ENCODE data around the gene RNF13. TPM values are rescaled to one million over a fixed set of nuclear protein-coding genes. Genes with fewer than 3 reads are reported as not detected.
A peak's percentile ranks its signal among the peaks of the same experiment; 100 is the strongest.
"Not testable (repeated sequence)": the region's sequence is repeated elsewhere in the genome, so short reads cannot be mapped to it uniquely, and the experiment has no call there.

Gene RNF13
- total RNA-seq, 3 donors from 2014 or later: 29.4 to 31.9 (median 30.7) TPM

DNA sequence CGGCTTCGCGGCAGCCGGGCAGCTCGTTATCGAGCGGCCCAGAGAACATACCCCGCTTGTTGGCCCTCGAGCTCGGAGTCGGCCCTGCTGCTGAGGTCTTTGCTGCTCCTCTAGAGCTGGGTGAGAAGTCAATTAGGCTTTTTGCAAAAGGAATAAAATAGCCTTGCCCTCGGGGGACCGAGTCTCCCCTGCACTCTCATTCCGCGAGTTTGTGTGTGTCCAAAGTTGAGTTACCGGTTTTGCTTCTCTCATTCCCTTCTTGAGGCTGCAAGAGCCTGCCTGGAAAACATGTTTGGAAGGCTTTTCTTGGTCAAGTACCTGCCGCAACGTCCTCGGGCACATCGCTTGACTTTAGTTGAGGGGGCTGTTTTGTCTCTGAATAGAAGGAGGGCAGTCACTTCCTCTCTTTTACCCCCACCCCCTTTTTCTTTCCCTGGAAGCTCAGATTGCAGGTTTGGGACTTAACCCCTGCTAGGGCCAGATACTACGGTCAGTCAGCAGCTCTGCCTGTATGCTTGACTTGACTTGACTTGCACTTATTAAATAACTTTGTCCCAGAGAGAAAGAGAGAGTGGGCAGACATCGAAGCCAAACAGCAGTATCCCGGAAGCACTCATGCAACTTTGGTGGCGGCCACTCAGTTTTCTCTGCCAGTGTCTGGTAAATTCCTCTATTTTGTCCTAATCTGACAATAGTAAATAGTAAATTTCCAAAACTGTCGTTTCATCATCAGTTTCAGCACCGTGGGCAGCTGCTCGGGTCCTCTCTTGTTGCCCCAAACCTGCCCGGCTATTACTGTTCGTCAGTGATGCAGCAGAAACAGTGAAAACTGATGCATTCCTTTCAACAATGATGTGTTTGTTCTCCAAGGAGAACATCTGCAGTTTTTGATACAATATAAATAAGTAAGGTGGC is 609 bp downstream of the RNF13 start:
- H3K9me3 Mint-ChIP-seq: no peaks in the 10 kb centered on the region
- peaks cover 47% of the 10 kb centered on the region for H3K4me1 Mint-ChIP-seq (ENCODE audit: low read depth)
- H3K36me3 Mint-ChIP-seq (ENCODE audit: insufficient read depth): peaks cover 3% of the 10 kb centered on the region
- ATAC-seq (peak in 1 of 2 donors; percentile 15), DNase-seq (no peak)
- H3K4me3 Mint-ChIP-seq: peak overlapping the region; percentile 98
- H3K27me3 Mint-ChIP-seq (ENCODE audit: low read depth): no peaks in the 10 kb centered on the region

- H3K4me3 Mint-ChIP-seq: peak overlapping the region; percentile 98
- DNase-seq (no peak), ATAC-seq (no peak)
- peaks cover 60% of the 10 kb centered on the region for H3K4me1 Mint-ChIP-seq (ENCODE audit: low read depth)
- no peaks in the 10 kb centered on the region for H3K9me3 Mint-ChIP-seq
- peaks cover 3% of the 10 kb centered on the region for H3K36me3 Mint-ChIP-seq (ENCODE audit: insufficient read depth)
- no peaks in the 10 kb centered on the region for H3K27me3 Mint-ChIP-seq (ENCODE audit: low read depth)
Measured at GRCh38 chr3:149815321-149815720, 2.3 kb downstream of the RNF13 start.

- no peaks in the 10 kb centered on the region for H3K9me3 Mint-ChIP-seq
- H3K4me3 Mint-ChIP-seq: no peak overlapping the region
- no peak for DNase-seq
- H3K4me1 Mint-ChIP-seq (ENCODE audit: low read depth): peaks cover 61% of the 10 kb centered on the region
- peaks cover 3% of the 10 kb centered on the region for H3K36me3 Mint-ChIP-seq (ENCODE audit: insufficient read depth)
- H3K27me3 Mint-ChIP-seq (ENCODE audit: low read depth): no peaks in the 10 kb centered on the region
- no peak for ATAC-seq
Measured at GRCh38 chr3:149815728-149816127, 2.7 kb downstream of the RNF13 start.

DNA sequence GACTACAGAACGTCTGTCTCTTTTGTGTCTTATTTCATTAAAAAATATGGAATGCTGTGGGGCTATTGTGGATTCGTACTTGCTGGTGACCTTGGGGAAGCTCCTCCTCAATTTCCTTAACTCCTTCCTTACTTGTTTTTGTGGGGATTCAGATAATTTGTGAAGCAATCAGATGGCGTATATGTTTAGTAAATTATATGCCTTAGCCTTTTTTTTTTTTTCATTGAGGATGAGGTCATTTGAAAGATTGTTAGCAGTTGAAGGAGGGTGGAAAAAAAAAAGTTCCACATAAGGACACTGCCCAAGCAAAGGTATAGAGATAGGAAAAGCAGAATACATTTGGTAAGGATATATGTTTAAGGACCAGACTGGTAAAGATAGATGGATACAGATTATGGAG is 3.3 kb downstream of the RNF13 start:
- Mint-ChIP-seq H3K4me1 (ENCODE audit: low read depth) (peaks cover 65% of the 10 kb centered on the region), H3K4me3 (no peak overlapping the region)

GRCh38 chr3:149816986-149817385 is 4.0 kb downstream of the RNF13 start:
- no peak for DNase-seq
- no peak for ATAC-seq
- Mint-ChIP-seq H3K27me3 (ENCODE audit: low read depth) (no peaks in the 10 kb centered on the region), H3K9me3 (peaks cover 4% of the 10 kb centered on the region), H3K4me3 (no peak overlapping the region), H3K4me1 (ENCODE audit: low read depth) (peaks cover 71% of the 10 kb centered on the region), H3K36me3 (ENCODE audit: insufficient read depth) (peaks cover 7% of the 10 kb centered on the region)

More for the DNA sequence above, 3.3 kb downstream of the RNF13 start:
- ATAC-seq (no peak), DNase-seq (no peak)
- Mint-ChIP-seq H3K9me3 (peaks cover under 1% of the 10 kb centered on the region), H3K36me3 (ENCODE audit: insufficient read depth) (peaks cover 3% of the 10 kb centered on the region), H3K27me3 (ENCODE audit: low read depth) (no peaks in the 10 kb centered on the region)

DNA sequence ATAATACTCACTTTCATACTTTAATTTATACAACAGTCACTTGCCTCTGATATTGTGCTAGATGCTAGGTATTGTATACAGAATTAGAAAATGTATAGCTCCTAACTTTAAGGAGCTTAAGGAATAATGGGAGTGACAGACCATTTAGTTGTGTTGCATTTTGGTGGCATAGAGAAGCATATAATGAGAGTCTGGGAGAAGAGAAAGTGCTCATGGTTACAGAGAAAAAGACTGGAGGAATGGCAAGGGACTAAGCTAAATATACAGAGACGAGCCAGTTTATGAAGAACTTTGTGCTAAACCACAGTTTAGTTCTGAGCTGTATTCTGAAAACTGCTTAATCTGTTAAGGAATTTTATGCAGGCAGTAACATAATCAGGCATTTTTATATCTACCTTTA is 6.4 kb downstream of the RNF13 start:
- Mint-ChIP-seq H3K9me3 (peaks cover 9% of the 10 kb centered on the region), H3K36me3 (ENCODE audit: insufficient read depth) (peaks cover 12% of the 10 kb centered on the region), H3K4me1 (ENCODE audit: low read depth) (peaks cover 76% of the 10 kb centered on the region), H3K4me3 (no peak overlapping the region), H3K27me3 (ENCODE audit: low read depth) (no peaks in the 10 kb centered on the region)
- DNase-seq (no peak), ATAC-seq (no peak)

DNA sequence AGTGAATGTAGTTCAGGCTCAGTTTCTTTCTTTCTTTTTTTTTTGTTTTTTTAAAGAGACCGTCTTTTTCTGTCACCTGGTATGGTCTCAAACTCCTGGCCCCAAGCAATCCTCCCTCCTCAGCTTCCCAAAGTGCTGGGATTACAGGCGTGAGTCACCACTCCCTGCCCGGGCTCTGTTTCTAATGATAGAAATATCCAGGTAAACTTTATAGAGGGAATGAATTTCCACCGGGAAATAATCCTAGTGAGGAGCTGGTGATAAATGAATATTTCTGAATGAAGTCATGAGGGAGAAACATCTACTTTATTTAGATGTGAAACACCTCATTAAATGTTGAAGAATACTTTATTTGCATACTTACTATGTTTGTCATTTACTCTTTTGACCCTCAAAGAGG is 7.2 kb downstream of the RNF13 start:
- peaks cover 68% of the 10 kb centered on the region for H3K4me1 Mint-ChIP-seq (ENCODE audit: low read depth)
- no peak overlapping the region for H3K4me3 Mint-ChIP-seq
- ATAC-seq (no peak), DNase-seq (no peak)
- H3K36me3 Mint-ChIP-seq (ENCODE audit: insufficient read depth): peaks cover 12% of the 10 kb centered on the region
- H3K27me3 Mint-ChIP-seq (ENCODE audit: low read depth): no peaks in the 10 kb centered on the region
- H3K9me3 Mint-ChIP-seq: peaks cover 9% of the 10 kb centered on the region

- ATAC-seq (no peak), DNase-seq (no peak)
- Mint-ChIP-seq H3K4me3 (no peak overlapping the region), H3K4me1 (ENCODE audit: low read depth) (peaks cover 34% of the 10 kb centered on the region), H3K27me3 (ENCODE audit: low read depth) (no peaks in the 10 kb centered on the region), H3K36me3 (ENCODE audit: insufficient read depth) (peaks cover 21% of the 10 kb centered on the region), H3K9me3 (peaks cover 18% of the 10 kb centered on the region)
Measured at GRCh38 chr3:149826636-149827035, 13.6 kb downstream of the RNF13 start.

GRCh38 chr3:149828390-149828789 is 15.4 kb downstream of the RNF13 start:
- no peak for DNase-seq
- Mint-ChIP-seq H3K4me1 (ENCODE audit: low read depth) (peaks cover 20% of the 10 kb centered on the region), H3K9me3 (peaks cover 32% of the 10 kb centered on the region), H3K4me3 (no peak overlapping the region), H3K27me3 (ENCODE audit: low read depth) (no peaks in the 10 kb centered on the region), H3K36me3 (ENCODE audit: insufficient read depth) (peaks cover 28% of the 10 kb centered on the region)
- ATAC-seq: no peak

DNA sequence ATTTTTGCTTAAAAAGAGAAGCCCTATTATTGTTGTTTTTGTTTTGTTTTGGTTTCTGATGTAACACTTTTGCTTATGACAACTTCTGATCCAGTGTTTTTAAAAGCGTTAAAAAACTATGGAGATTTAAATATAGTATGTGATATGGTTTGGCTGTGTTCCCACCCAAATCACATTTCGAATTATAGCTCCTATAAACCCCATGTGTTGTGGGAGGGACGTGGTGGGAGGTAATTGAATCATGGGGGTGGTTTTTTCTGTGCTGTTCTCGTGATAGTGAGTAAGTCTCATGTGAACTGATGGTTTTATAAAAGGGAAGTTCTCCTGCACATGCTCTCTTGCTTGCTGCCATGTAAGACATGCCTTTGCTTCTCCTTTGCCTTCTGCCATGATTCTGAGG is 16.6 kb downstream of the RNF13 start:
- Mint-ChIP-seq H3K9me3 (peaks cover 33% of the 10 kb centered on the region), H3K36me3 (ENCODE audit: insufficient read depth) (peaks cover 30% of the 10 kb centered on the region), H3K4me1 (ENCODE audit: low read depth) (peaks cover 13% of the 10 kb centered on the region)
- not testable (repeated sequence) for H3K27me3 Mint-ChIP-seq (ENCODE audit: low read depth); DNase-seq; ATAC-seq; H3K4me3 Mint-ChIP-seq

DNA sequence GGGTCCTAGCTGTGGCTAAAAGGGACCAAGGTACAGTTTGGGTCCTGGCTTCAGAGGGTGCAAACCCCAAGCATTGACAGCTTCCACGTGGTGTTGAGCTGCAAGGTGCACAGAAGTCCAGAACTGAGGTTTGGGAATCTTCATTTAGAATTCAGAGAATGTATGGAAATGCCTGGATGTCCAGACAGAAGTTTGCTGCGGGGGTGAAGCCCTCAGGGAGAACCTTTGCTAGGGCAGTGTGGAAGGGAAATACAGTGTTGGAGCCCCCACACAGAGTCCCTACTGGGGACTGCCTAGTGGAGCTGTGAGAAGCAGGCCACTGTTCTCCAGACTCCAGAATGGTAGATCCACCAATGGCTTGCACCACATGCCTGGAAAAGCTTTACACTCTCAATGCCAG is 17.9 kb downstream of the RNF13 start:
- Mint-ChIP-seq H3K4me3 (no peak overlapping the region), H3K27me3 (ENCODE audit: low read depth) (no peaks in the 10 kb centered on the region), H3K9me3 (peaks cover 36% of the 10 kb centered on the region), H3K36me3 (ENCODE audit: insufficient read depth) (peaks cover 29% of the 10 kb centered on the region), H3K4me1 (ENCODE audit: low read depth) (peaks cover 9% of the 10 kb centered on the region)
- DNase-seq: no peak
- ATAC-seq: no peak

- Mint-ChIP-seq H3K36me3 (ENCODE audit: insufficient read depth) (peaks cover 28% of the 10 kb centered on the region), H3K4me3 (no peak overlapping the region), H3K4me1 (ENCODE audit: low read depth) (peaks cover 5% of the 10 kb centered on the region), H3K27me3 (ENCODE audit: low read depth) (no peaks in the 10 kb centered on the region), H3K9me3 (peaks cover 36% of the 10 kb centered on the region)
- DNase-seq (no peak), ATAC-seq (no peak)
Measured at GRCh38 chr3:149831321-149831720, 18.3 kb downstream of the RNF13 start.

- H3K27me3 Mint-ChIP-seq (ENCODE audit: low read depth): no peaks in the 10 kb centered on the region
- DNase-seq: no peak
- H3K4me3 Mint-ChIP-seq: no peak overlapping the region
- H3K9me3 Mint-ChIP-seq: peaks cover 36% of the 10 kb centered on the region
- peaks cover 32% of the 10 kb centered on the region for H3K36me3 Mint-ChIP-seq (ENCODE audit: insufficient read depth)
- peaks cover 3% of the 10 kb centered on the region for H3K4me1 Mint-ChIP-seq (ENCODE audit: low read depth)
- ATAC-seq: no peak
Measured at GRCh38 chr3:149832086-149832485, 19.1 kb downstream of the RNF13 start.

DNA sequence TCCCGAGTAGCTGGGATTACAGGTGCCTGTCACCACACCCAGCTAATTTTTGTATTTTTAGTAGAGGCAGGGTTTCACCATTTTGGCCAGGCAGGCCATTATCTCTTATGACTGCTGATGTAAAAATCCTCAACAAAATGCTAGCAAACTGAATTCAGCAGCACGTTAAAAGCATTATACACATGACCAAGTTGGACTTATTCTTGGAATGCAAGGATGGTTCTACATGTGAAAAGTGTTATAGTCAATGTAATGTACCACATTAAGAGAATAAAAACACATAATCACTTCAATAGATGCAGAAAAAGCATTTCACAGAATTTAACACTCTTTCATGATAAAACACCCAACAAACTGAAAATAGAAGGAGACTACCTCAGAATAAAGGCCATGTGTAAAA is 20.2 kb downstream of the RNF13 start:
- ATAC-seq (no peak), DNase-seq (no peak)

DNA sequence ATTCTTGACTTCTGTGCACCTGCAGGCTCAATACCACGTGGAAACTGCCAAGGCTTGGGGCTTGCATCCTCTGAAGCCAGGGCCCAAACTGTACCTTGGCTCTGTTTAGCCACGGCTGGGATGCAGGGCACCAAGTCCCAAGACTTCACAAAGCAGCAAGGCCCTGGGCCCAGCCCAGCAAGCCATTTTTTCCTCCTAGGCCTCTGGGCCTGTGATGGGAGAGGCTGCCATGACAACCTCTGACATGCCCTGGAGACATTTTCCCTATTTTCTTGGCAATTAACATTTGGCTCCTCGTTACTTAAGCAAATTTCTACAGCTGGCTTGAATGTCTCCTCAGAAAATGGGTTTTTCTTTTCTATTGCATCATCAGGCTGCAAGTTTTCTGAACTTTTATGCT is 25.5 kb downstream of the RNF13 start:
- peaks cover 25% of the 10 kb centered on the region for H3K9me3 Mint-ChIP-seq
- not testable (repeated sequence) for H3K27me3 Mint-ChIP-seq (ENCODE audit: low read depth); DNase-seq; H3K4me3 Mint-ChIP-seq; ATAC-seq
- H3K36me3 Mint-ChIP-seq (ENCODE audit: insufficient read depth): peaks cover 25% of the 10 kb centered on the region
- H3K4me1 Mint-ChIP-seq (ENCODE audit: low read depth): peaks cover 31% of the 10 kb centered on the region

More for the DNA sequence above, 20.2 kb downstream of the RNF13 start:
- Mint-ChIP-seq H3K9me3 (peaks cover 47% of the 10 kb centered on the region), H3K4me1 (ENCODE audit: low read depth) (peaks cover 4% of the 10 kb centered on the region), H3K4me3 (no peak overlapping the region), H3K27me3 (ENCODE audit: low read depth) (no peaks in the 10 kb centered on the region), H3K36me3 (ENCODE audit: insufficient read depth) (peaks cover 42% of the 10 kb centered on the region)

Data from activated T-cell treated with anti-CD3 and anti-CD28 coated beads, Interleukin-2, amount 50 U/mL, for 4 hours (primary cell).